ENCODE results near the gene SMC2. TPM values are rescaled to one million over a fixed set of nuclear protein-coding genes. Genes with fewer than 3 reads are reported as not detected.

The SMC2 gene
- total RNA-seq, 1 experiment from 2014 or later, result 24.4 TPM

DNA sequence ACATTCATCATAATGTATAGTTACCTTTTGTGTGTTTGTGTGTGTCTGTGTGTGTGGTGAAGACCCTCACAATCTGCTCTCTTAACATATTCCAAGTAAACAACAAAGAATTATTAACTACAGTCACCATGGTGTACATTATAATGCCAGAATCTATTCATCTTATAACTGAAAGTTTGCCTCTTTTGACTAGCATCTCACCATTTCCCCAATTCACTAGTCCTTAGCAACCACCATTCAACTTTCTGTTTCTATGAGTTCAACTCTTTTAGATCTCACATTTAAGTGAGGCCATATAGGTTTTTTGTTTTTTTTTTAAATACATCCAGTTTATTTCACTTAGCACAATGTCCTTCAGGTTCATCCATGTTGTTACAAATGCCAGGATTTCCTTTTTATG, 83.6 kb downstream of the SMC2 start:
- H3K27ac Mint-ChIP-seq (ENCODE audit: unreplicated experiment), result no peak overlapping the region
- CTCF ChIA-PET, result no interaction called here
- BruUV-seq (replicated peaks), result no TSS peak

More for the DNA sequence above, 83.6 kb downstream of the SMC2 start:
- TF ChIP-seq, protein P1, sequence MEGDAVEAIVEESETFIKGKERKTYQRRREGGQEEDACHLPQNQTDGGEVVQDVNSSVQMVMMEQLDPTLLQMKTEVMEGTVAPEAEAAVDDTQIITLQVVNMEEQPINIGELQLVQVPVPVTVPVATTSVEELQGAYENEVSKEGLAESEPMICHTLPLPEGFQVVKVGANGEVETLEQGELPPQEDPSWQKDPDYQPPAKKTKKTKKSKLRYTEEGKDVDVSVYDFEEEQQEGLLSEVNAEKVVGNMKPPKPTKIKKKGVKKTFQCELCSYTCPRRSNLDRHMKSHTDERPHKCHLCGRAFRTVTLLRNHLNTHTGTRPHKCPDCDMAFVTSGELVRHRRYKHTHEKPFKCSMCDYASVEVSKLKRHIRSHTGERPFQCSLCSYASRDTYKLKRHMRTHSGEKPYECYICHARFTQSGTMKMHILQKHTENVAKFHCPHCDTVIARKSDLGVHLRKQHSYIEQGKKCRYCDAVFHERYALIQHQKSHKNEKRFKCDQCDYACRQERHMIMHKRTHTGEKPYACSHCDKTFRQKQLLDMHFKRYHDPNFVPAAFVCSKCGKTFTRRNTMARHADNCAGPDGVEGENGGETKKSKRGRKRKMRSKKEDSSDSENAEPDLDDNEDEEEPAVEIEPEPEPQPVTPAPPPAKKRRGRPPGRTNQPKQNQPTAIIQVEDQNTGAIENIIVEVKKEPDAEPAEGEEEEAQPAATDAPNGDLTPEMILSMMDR (IDR thresholded peaks at IDR 0.05; ENCODE audit: unreplicated experiment), result no peak
- Mint-ChIP-seq H3K9me3 (ENCODE audit: low read depth, unreplicated experiment) (no peaks in the 10 kb centered on the region), H3K4me1 (ENCODE audit: low read depth, unreplicated experiment) (no peaks in the 10 kb centered on the region), H3K27me3 (ENCODE audit: unreplicated experiment) (no peaks in the 10 kb centered on the region), H3K4me3 (ENCODE audit: low read depth, unreplicated experiment) (no peak overlapping the region), H3K36me3 (ENCODE audit: insufficient read depth, unreplicated experiment) (no peaks in the 10 kb centered on the region)
- no peak for DNase-seq
- intact Hi-C loops (cut with micrococcal nuclease; ENCODE audit: unreplicated experiment), result loop anchor here (2.0 kb wide), 2 partner anchors 209 to 565 kb away; no protein-coding TSS in a partner anchor
